ENCODE results near the gene GPR156. TPM values are rescaled to one million over a fixed set of nuclear protein-coding genes. Genes with fewer than 3 reads are reported as not detected.

Gene GPR156
- total and polyA plus RNA-seq, 10 of the 15 experiments (the other 5 are each of a cell fraction or from before 2014, with no cell fraction given), result 0.08 to 0.15 (median 0.11) TPM; not detected in 6

GRCh38 chr3:120119846-120120510 is 165.0 kb downstream of the GPR156 start:
- FAIRE-seq, result no peak
- CTCF ChIA-PET, result no interaction called here
- TF ChIP-seq, protein P1, sequence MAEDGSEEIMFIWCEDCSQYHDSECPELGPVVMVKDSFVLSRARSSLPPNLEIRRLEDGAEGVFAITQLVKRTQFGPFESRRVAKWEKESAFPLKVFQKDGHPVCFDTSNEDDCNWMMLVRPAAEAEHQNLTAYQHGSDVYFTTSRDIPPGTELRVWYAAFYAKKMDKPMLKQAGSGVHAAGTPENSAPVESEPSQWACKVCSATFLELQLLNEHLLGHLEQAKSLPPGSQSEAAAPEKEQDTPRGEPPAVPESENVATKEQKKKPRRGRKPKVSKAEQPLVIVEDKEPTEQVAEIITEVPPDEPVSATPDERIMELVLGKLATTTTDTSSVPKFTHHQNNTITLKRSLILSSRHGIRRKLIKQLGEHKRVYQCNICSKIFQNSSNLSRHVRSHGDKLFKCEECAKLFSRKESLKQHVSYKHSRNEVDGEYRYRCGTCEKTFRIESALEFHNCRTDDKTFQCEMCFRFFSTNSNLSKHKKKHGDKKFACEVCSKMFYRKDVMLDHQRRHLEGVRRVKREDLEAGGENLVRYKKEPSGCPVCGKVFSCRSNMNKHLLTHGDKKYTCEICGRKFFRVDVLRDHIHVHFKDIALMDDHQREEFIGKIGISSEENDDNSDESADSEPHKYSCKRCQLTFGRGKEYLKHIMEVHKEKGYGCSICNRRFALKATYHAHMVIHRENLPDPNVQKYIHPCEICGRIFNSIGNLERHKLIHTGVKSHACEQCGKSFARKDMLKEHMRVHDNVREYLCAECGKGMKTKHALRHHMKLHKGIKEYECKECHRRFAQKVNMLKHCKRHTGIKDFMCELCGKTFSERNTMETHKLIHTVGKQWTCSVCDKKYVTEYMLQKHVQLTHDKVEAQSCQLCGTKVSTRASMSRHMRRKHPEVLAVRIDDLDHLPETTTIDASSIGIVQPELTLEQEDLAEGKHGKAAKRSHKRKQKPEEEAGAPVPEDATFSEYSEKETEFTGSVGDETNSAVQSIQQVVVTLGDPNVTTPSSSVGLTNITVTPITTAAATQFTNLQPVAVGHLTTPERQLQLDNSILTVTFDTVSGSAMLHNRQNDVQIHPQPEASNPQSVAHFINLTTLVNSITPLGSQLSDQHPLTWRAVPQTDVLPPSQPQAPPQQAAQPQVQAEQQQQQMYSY (CRISPR knock-in tag; IDR thresholded peaks at IDR 0.05), result no peak
- TF ChIP-seq SREBF1 (IDR thresholded peaks at IDR 0.05; ENCODE audit: low read length), result no peak
- no peak for TF ChIP-seq MTA3 (IDR thresholded peaks at IDR 0.05; ENCODE audit: borderline replicate concordance, low read length)
- no peak for TF ChIP-seq KLF5 (IDR thresholded peaks at IDR 0.05; ENCODE audit: partially characterized antibody)
- no peak for TF ChIP-seq PML (IDR thresholded peaks at IDR 0.05; ENCODE audit: low read length)
- no peak for TF ChIP-seq NFIC (IDR thresholded peaks at IDR 0.05; ENCODE audit: low read depth, low read length)
- no peak for TF ChIP-seq GABPA (IDR thresholded peaks at IDR 0.05; ENCODE audit: low read depth)
- no peak for TF ChIP-seq MTA2 (IDR thresholded peaks at IDR 0.05; ENCODE audit: low read depth)
- TF ChIP-seq HDGF (IDR thresholded peaks at IDR 0.05), result no peak
- no peak for TF ChIP-seq NFXL1 (IDR thresholded peaks at IDR 0.05; ENCODE audit: borderline replicate concordance)
- no peak for TF ChIP-seq CUX1 (IDR thresholded peaks at IDR 0.05; ENCODE audit: insufficient replicate concordance, low read depth, low read length)
- TF ChIP-seq BCL11A (IDR thresholded peaks at IDR 0.05; ENCODE audit: low read depth, low read length), result no peak
- TF ChIP-seq NR2C2 (IDR thresholded peaks at IDR 0.05; ENCODE audit: borderline replicate concordance, control insufficient read depth, insufficient read length, low read depth), result no peak
- no peak for TF ChIP-seq EGR1 (IDR thresholded peaks at IDR 0.05; ENCODE audit: borderline replicate concordance in 1 of 2, low read depth in 2 of 2, low read length in 2 of 2)
- no peak for TF ChIP-seq ASH2L (IDR thresholded peaks at IDR 0.05; ENCODE audit: borderline replicate concordance, low read depth)
- TF ChIP-seq RFX5 (IDR thresholded peaks at IDR 0.05; ENCODE audit: low read depth, low read length), result no peak
- TF ChIP-seq SIN3A (IDR thresholded peaks at IDR 0.05; ENCODE audit: low read depth, low read length), result no peak
- Histone ChIP-seq H3K36me3 (ENCODE audit: control insufficient read depth in 2 of 2, insufficient read depth in 2 of 2, low read length in 1 of 2) (no peaks in the 10 kb centered on the region), H3K27ac (ENCODE audit: control insufficient read depth, insufficient read depth) (no peak overlapping the region), H3K79me2 (ENCODE audit: control insufficient read depth, insufficient read depth, low read length) (no peaks in the 10 kb centered on the region), H3K4me1 (ENCODE audit: control insufficient read depth, insufficient read depth, low read length) (no peaks in the 10 kb centered on the region), H3K9me3 (replicated peaks; ENCODE audit: control insufficient read depth, insufficient read depth, low read length) (peaks cover 2% of the 10 kb centered on the region; the same call in 1 of the 3 replicates), H3K9ac (ENCODE audit: control insufficient read depth, insufficient read depth, low read length) (no peak overlapping the region), H3K4me2 (ENCODE audit: control insufficient read depth, insufficient read depth) (no peak overlapping the region), H3K4me3 (no peak overlapping the region), H4K20me1 (ENCODE audit: control insufficient read depth, insufficient read depth) (no peaks in the 10 kb centered on the region), H3K27me3 (replicated peaks in 1 of 2; ENCODE audit: control insufficient read depth in 2 of 2, insufficient read depth in 2 of 2, low read length in 1 of 2) (no peaks in the 10 kb centered on the region), H2AFZ (ENCODE audit: control insufficient read depth, low read depth, low read length) (no peak overlapping the region)
- no TSS peak for BruUV-seq (replicated peaks)
- RAD21 ChIA-PET (ENCODE audit: unreplicated experiment), result no interaction called here
- SMC1A ChIA-PET (ENCODE audit: uncharacterized antibody, unreplicated experiment), result interaction anchor here (0.7 to 0.8 kb wide), 2 partner anchors 24 to 1330 kb away, joined by 3 read pairs; no protein-coding TSS in a partner anchor
- POLR2A ChIA-PET, result no interaction called here
- no peak for ATAC-seq
- intact Hi-C loops (cut with micrococcal nuclease; ENCODE audit: unreplicated experiment) (no loop called here), in situ Hi-C loops (cut with MboI) (no loop called here)
- DNase-seq (ENCODE audit: low read depth, low spot score), result no peak
- 62% methylated on average over 7 of the region's 7 CpGs for WGBS (ENCODE audit: insufficient coverage, insufficient replicate concordance, low lambda C conversion rate, missing lambda C conversion rate)

All from GM12878 (cell line).